ENCODE data around the gene GLO1.

- TF ChIP-seq EZH2 (IDR thresholded peaks at IDR 0.05; ENCODE audit: insufficient read depth, poor library complexity, severe bottlenecking) (no peak), EZH2phosphoT487 (IDR thresholded peaks at IDR 0.05; ENCODE audit: insufficient read depth, low read depth) (no peak)
These were observed 1.4 kb downstream of the GLO1 start for GRCh38 chr6:38701551-38701950.
